ENCODE measurements around the gene TRAK1.

TRAK1 gene

GRCh38 chr3:42216302-42216701 is 125.1 kb downstream of the TRAK1 start:
- DNase-seq = no peak

DNA sequence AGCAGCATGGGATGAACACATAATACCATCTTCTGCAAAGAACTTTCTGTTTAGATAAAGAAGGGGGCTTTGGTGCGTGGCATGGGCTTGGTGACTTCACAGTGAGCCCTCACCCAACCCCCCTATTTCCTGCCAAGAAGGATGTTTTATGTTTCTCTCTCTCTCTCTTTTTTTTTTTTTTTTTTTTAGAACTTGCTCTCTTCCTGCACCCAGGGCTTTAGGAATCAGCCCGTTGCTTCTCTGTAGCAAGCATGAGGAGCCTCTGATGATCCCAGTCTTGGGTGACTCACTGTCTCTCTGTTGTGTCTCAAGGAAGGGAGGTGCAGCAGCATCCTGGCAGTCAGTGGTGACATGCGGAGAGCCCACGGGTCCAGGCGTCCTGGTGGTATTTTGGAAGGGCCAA is 125.8 kb downstream of the TRAK1 start:
- no peak for DNase-seq

GRCh38 chr3:42220436-42221121 is 129.4 kb downstream of the TRAK1 start:
- no peak for DNase-seq

- DNase-seq = no peak
Observed at GRCh38 chr3:42222942-42223693, 132.0 kb downstream of the TRAK1 start.

GRCh38 chr3:42224178-42224577 is 133.0 kb downstream of the TRAK1 start:
- DNase-seq = no peak

DNA sequence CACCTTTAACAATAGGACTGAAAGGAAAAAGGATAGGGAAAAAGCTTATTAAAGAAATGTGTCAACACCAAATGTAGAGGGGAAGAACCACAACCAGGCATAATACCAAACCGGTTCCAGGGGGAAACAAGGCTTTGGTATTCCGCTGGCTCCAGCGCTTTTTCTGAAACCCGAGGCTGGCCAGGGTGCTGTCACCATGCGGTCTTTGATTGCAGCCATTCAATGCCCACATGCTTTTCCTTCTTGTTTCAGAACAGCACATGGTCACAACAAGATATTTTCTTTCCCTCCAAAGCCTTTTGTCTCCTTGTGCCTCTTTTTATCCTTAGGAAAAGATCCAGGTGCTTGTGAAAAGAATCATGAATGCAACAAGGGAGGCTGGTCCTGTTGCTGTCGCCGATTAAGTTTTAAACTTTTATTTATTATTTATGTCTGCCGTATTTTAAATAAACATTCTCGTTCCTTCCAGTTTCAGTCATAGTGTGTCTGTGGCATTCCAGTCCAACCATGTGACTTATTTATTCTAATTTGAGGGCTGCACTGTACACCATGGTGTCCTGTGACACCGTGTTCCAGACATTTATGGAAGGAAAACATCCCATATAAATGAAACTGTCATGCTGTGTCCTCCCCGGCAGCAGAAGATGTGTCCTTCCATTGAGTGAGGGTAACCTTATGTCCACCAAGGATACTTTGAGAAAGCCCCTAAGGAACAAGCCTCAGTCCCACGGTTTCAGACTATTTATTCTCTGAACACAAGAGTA is 133.7 kb downstream of the TRAK1 start:
- no peak for DNase-seq

DNA sequence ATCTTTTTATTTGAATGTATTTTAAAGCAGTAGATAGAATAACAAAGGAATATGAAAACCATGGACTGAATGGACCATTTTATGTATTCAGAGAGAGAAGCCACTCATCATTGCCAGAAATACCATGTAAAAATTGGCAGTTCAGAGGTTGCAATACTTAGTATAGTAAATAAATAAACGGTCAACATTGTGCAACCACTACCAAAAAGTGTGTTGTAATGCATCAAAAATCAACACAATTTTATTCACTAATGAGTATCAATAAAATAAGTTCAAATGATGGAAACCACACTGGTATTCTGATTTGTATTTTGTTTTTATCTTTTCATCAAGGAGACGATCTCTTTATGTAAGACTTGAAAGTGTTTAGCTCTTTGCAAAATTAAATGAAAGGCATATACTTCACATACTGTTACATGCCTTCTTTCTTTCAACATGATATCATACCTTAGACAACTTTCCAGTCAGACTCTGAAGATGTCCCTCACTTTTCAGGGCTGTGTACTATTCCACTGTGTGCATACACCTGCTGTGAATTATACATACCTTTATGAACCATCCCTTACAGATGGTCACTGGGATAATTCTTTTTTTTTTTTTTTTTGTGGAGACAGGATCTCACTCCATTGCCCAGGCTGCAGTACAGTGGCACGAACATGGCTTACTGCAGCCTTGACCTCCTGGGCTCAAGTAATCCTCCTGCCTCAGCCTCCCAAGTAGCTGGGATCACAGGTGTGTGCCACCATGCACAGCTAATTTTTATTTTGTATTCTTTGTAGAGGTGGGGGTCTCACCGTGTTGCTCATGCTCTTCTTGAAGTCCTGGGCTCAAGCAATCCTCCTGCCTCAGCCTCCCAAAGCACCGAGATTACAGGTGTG is 134.6 kb downstream of the TRAK1 start:
- no peak for DNase-seq

- DNase-seq = no peak
Observed at GRCh38 chr3:42226470-42227425, 135.6 kb downstream of the TRAK1 start.

DNA sequence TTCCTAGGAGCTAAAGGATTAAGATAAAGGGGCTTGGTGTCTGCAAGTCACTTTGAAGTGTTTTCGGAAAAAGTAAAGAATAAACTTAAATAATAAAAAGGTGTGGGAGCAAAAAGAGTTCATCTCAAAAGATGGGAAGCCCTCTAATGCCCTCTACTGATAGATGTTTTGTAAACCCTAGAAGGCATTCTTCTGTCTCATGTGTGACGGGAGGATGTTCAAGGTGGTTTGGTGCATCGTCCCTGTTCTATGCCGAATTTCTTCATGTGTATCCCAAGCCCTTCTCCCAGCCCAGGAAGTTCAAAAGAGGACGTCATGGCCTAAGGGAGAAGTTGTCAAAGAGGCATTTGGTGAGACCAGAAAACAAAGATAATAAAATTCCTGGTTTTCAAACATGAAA is 137.6 kb downstream of the TRAK1 start:
- no peak for DNase-seq

DNA sequence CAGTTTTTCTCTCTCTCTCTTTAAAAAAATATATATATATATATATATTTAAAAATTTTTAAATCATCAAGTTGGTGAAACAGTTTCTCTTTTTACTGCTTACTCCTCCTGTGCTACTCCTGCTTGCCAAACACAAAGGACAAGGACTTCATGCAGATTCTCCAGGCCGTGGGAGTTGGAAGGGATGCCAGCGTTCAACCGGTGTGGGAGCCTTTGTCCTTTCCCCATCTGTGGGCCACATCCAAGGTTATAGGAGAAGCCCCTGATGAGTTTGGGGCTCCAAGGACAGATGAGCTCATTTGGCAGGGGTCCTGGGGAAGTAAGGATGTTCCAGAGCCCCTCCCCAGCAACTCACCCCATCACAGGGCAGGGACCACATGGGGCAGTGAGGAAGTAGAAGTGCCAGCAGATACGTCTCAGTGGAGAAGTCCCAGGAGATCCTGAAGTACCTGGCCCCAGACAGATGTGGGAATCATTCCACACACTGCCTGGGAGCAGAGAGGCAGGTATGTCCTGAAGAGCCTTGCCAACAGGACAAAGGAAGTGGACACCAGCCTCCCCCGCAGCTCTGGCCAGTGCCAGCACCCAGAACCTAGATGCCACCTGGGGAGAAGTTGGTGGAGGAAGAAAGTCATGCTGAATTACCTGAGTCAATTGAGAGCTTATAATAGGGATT is 138.2 kb downstream of the TRAK1 start:
- DNase-seq = no peak

GRCh38 chr3:42229942-42230688 is 139.0 kb downstream of the TRAK1 start:
- DNase-seq = no peak

DNA sequence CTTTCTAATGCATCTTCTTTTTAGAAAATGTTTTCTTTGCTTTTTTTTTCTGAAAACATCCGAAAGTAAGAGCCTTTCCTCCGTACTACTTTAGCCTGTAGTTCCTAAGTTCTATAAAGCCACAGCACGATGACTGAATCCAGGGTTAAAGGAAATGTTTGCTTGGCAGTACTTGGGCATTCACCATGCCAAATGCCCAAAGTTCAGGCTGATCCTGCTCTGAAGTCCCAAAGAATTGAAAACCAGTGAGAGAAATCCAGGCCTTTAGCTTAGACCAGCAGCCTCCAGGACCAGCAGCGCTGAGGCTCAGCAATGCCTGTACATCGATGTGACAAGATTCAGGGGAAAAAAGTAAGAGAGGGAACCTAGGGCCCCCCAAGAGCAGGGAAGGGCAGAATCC is 139.7 kb downstream of the TRAK1 start:
- no peak for DNase-seq

- no peak for DNase-seq
Observed at GRCh38 chr3:42235532-42235931, 144.4 kb downstream of the TRAK1 start.

DNA sequence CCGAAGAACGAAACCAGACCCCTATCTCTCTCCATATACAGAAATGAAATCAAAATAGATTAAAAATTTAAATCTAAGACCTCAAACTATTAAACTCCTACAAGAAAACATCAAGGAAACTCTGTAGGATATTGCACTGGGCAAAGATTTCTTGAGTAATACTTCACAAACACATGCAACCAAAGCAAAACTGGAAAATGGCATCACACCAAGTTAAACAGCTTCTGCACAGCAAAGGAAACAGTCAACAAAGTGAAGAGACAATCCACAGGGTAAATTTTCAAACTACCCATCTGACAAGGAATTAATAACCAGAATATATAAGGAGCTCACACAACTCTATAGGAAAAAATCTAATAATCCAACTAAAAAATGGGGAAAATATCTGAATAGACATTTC is 145.5 kb downstream of the TRAK1 start:
- no peak for DNase-seq

- no peak for DNase-seq
Observed at GRCh38 chr3:42246091-42246490, 154.9 kb downstream of the TRAK1 start.

GRCh38 chr3:42247576-42248027 is 156.4 kb downstream of the TRAK1 start:
- peak; percentile 66 for DNase-seq

- DNase-seq = no peak
Observed at GRCh38 chr3:42250761-42251160, 159.6 kb downstream of the TRAK1 start.

DNA sequence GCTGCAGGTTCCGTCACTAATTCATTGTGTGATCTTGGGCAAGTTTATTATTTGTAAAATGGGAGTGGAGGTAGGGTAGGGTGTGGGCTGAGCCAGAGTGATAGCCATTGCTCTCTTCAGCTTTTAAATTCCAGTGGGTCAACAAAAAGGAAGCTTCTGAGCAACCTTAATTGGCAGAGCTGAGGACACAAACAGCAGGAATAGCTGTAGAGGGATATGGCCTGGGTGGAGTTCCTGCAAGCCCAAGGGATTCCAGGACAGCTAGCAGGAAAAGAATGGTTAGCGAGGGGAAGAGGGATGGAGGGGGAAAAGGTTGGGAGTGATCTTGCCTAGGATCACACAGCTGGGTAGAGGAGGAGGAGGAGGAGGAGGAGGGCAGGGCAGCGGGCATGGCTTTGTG is 163.4 kb downstream of the TRAK1 start:
- DNase-seq = no peak

DNA sequence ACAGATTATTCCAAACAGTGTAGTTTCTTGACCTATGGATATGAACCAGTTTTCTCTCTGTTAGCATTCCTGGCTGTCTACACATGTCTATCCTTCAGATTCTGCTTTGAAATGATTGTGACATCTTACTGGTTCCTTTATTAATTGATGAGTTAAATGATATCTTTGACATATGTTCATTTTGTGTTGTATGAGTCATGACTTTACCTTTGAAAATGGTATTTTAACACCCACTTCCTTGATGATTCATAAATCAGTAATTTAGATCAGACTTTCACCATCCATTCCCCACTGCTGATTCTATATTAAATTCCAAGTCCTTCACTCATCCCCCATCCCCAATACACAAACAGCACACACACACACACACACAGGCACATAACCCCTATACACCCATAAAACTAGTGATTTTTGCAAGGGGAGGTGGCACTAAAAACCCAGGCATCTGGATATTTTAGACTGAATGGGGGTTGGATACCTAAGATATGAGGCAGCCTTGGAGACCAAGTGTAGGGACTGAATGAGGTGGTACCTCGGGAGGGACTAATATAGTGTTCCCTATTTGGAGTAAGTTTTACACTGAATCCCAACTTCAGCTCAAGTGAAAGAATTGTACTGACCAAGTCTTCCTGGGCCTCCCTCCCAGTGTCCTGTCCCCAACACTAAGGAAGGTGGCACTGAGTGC is 165.1 kb downstream of the TRAK1 start:
- no peak for DNase-seq

DNA sequence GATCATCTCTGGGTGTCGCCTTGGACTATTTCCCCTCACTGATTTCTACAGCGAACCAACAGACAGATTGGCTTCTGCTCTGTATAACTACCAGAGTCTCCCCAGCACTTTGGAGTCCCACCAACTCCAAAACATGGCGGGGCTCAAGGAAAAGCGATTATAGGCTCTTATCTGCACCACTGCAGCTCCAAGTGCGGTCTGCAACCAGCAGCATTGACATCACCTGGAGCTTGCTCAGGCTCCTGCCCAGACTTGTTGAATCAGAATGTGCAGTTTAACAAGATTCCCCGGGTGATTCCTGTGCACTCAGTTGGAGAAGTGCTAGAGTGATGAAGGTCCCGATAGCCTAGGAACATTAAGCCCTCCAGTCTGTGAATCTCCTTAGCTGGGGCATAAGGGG is 165.8 kb downstream of the TRAK1 start:
- no peak for DNase-seq
